Measurements from ENCODE around the gene KIAA1549.

DNA sequence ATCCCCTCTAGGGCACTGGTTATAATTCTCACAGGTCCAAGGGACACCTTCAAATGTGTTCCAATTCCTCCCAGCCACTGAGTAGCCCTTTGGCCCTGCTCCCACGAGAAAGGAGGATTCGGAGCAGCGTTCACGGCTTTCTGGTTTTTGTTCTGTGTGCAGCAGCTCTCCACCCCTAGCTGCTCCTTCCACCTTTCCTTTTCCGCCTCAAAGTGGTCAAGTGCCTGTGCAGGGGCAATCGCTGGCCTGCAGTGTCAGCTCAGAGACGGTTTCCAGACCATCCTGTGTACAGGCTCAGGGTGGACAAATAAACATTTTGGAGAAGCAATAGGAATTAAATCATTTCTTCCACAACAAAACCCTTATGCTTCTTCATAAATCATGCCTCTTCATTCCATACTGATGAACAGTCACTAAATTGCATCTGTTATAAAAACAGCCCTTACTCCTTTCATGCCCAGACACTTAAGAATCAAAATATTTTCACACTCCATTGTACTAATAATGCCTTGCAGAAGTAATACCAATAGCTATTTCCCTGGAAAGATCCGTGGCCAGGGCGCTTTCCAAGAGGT is 1.1 kb downstream of the KIAA1549 start:
- no peak for TF ChIP-seq CTCF (IDR thresholded peaks at IDR 0.05)
- no peak for TF ChIP-seq POLR2AphosphoS5 (IDR thresholded peaks at IDR 0.05)

All from suprapubic skin (tissue), 3 donors.